Measurements from ENCODE around the gene ISCU. TPM values are rescaled to one million over a fixed set of nuclear protein-coding genes. Genes with fewer than 3 reads are reported as not detected.

ISCU gene
- total RNA-seq, 1 donor from 2014 or later, result 117 TPM

DNA sequence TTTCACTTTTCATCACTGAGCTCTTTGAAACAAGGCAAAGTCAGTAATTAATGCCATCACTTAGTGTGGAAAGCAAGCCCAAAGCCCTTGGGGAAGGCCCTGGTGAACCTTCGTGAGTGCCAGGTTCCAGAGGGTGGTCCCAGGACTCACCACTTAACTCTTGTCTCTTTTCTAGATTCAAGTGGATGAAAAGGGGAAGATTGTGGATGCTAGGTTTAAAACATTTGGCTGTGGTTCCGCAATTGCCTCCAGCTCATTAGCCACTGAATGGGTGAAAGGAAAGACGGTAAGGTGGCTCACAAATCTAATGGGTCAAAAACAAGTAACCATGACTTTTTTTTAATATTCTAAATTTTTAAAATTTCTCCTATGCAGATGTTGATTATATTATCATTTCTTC lies 2.8 kb downstream of the ISCU start:
- Mint-ChIP-seq H3K4me1 (peaks cover 76% of the 10 kb centered on the region), H3K36me3 (ENCODE audit: low read depth) (peaks cover 75% of the 10 kb centered on the region), H3K9me3 (no peaks in the 10 kb centered on the region), H3K4me3 (no peak overlapping the region), H3K27ac (peak overlapping the region; percentile 97), H3K27me3 (no peaks in the 10 kb centered on the region)
- ATAC-seq (ENCODE audit: low read depth) (no peak), DNase-seq (no peak)
- POLR2A ChIA-PET, result interaction anchor here (1.5 to 10.6 kb wide), 3 partner anchors 53 to 99 kb away, joined by 11 to 158 read pairs (median 135); partner anchors contain the start of gene SELPLG
- TF ChIP-seq, protein P1, sequence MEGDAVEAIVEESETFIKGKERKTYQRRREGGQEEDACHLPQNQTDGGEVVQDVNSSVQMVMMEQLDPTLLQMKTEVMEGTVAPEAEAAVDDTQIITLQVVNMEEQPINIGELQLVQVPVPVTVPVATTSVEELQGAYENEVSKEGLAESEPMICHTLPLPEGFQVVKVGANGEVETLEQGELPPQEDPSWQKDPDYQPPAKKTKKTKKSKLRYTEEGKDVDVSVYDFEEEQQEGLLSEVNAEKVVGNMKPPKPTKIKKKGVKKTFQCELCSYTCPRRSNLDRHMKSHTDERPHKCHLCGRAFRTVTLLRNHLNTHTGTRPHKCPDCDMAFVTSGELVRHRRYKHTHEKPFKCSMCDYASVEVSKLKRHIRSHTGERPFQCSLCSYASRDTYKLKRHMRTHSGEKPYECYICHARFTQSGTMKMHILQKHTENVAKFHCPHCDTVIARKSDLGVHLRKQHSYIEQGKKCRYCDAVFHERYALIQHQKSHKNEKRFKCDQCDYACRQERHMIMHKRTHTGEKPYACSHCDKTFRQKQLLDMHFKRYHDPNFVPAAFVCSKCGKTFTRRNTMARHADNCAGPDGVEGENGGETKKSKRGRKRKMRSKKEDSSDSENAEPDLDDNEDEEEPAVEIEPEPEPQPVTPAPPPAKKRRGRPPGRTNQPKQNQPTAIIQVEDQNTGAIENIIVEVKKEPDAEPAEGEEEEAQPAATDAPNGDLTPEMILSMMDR (IDR thresholded peaks at IDR 0.05), result no peak
- intact Hi-C loops (cut with micrococcal nuclease), result loop anchor here (10.0 kb wide), 1 partner anchor 1010 kb away; the partner anchor contains the start of genes MMAB and MVK
- CTCF ChIA-PET, result interaction anchor here (0.8 to 14.5 kb wide), 8 partner anchors 53 to 386 kb away, joined by 3 to 338 read pairs (median 10); partner anchors contain the start of gene SELPLG

DNA sequence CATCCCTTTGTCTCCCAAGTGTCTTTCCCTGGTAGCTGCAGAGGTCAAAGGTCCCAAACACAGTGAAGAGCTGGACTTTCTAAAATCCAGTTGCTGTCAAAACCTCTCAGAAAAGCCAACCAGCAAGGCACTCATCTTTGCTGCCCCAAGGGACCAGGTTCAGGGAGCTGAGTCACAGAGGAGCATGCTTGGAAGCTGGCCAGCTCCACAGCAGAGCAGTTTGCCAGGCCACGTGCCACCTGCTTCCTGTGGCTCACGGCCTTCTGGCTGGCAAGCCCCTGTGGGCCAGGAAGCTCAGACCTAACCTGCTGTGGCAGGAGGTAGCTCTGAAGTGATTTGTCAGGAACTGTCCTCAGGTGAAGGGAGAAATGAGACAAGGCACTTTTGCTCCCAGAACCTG lies 3.6 kb downstream of the ISCU start:
- CTCF ChIA-PET, result interaction anchor here (0.9 to 14.5 kb wide), 6 partner anchors 52 to 385 kb away, joined by 4 to 338 read pairs (median 21); partner anchors contain the start of gene SELPLG
- TF ChIP-seq, protein P1 (IDR thresholded peaks at IDR 0.05), result no peak
- Mint-ChIP-seq H3K4me3 (peak overlapping the region; percentile 41), H3K4me1 (peaks cover 79% of the 10 kb centered on the region), H3K36me3 (ENCODE audit: low read depth) (peaks cover 74% of the 10 kb centered on the region), H3K27ac (peak overlapping the region; percentile 97), H3K9me3 (no peaks in the 10 kb centered on the region), H3K27me3 (no peaks in the 10 kb centered on the region)
- DNase-seq (peak; percentile 59), ATAC-seq (ENCODE audit: low read depth) (peak; percentile 16)
- POLR2A ChIA-PET, result interaction anchor here (0.8 to 10.6 kb wide), 7 partner anchors 47 to 237 kb away, joined by 3 to 158 read pairs (median 11); partner anchors contain the start of gene SELPLG
- intact Hi-C loops (cut with micrococcal nuclease), result loop anchor here (10.0 kb wide), 1 partner anchor 1009 kb away; the partner anchor contains the start of genes MMAB and MVK

DNA sequence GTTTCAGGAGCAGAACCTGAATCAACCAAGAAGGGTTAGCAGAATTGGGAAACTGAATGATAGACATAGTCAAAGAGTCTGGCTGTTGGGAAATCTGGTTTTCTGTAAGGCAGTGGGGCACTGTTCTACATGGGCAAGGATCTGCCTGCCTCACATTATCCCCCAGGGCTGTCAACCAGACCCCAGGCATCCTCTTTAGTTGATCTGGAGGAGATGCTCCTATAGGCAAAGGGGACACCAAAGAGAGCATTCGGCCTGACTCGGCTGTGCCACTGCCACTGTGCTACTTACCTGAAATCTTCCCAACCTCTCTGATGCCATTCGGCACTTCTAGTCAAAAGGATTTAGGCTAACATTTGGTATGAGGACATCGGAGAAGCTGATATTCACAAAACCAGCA lies 4.1 kb downstream of the ISCU start:
- DNase-seq, result no peak
- TF ChIP-seq, protein P1 (IDR thresholded peaks at IDR 0.05), result no peak
- intact Hi-C loops (cut with micrococcal nuclease), result loop anchor here (10.0 kb wide), 1 partner anchor 1008 kb away; the partner anchor contains the start of genes MMAB and MVK
- ChIA-PET CTCF (interaction anchor here (0.9 to 14.5 kb wide), 8 partner anchors 51 to 385 kb away, joined by 3 to 338 read pairs (median 10); partner anchors contain the start of gene SELPLG), POLR2A (interaction anchor here (0.6 to 10.6 kb wide), 11 partner anchors 11 to 237 kb away, joined by 3 to 158 read pairs (median 5); partner anchors contain the start of gene SELPLG)
- Mint-ChIP-seq H3K36me3 (ENCODE audit: low read depth) (peaks cover 70% of the 10 kb centered on the region), H3K4me1 (peaks cover 83% of the 10 kb centered on the region), H3K9me3 (no peaks in the 10 kb centered on the region), H3K27ac (peak overlapping the region; percentile 97), H3K4me3 (peak overlapping the region; percentile 41), H3K27me3 (no peaks in the 10 kb centered on the region)
- ATAC-seq (ENCODE audit: low read depth), result no peak

DNA sequence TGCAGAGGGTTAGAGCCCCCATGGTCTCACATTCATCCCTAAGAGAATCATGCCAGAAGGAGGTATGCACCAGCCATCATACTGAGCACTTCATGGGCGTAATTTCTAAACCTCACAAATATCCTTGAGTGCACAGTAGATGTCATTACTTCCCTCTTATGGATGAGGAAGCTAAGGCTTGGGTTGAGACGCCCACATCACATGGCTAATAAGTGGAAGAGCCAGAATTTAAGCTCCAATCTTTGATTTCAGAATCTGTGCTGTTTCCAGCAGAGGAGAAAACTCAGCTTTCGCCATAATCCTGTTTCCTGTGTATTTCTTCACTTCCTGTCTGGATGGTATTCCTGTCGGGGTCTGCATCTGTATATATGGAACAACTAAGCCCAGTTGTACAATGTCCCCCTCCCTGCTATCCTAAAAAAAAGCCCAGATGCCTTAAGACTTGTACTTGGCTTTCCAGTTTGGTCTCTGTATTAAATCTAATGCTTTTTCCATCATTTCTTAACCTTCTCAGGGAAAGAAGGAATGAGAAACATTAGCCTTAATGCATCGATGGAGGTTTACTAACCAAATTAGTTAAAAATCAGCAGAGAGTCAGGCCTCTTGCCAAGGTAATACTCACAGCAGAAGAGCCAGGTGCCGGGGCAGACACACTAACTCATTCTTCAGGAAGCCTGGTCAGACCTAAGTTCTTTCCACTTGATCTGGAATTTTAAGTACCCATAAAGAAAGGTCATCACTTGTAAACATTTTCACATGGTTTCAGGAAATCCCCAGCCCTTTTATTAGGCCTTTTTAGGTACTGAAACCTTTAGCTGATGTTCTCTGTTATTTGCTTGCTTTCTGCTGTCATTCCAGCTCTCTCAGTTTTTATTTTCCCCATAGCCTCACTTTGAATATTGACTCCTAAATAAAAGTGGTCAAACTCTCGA lies 5.3 kb downstream of the ISCU start:
- Mint-ChIP-seq H3K27me3 (no peaks in the 10 kb centered on the region), H3K27ac (peak overlapping the region; percentile 97), H3K4me1 (peaks cover 92% of the 10 kb centered on the region), H3K9me3 (no peaks in the 10 kb centered on the region), H3K4me3 (peak overlapping the region; percentile 79), H3K36me3 (ENCODE audit: low read depth) (peaks cover 70% of the 10 kb centered on the region)
- ATAC-seq (ENCODE audit: low read depth) (no peak), DNase-seq (no peak)
- TF ChIP-seq, protein P1 (IDR thresholded peaks at IDR 0.05), result no peak
- CTCF ChIA-PET, result interaction anchor here (0.9 to 14.5 kb wide), 9 partner anchors 50 to 382 kb away, joined by 3 to 338 read pairs (median 5); partner anchors contain the start of gene SELPLG
- intact Hi-C loops (cut with micrococcal nuclease), result loop anchor here (1.0 to 10.0 kb wide), 4 partner anchors 68 to 1007 kb away; partner anchors contain the start of genes MMAB and MVK
- POLR2A ChIA-PET, result interaction anchor here (0.6 to 10.6 kb wide), 15 partner anchors 10 to 271 kb away, joined by 3 to 158 read pairs (median 4); partner anchors contain the start of gene SELPLG
